ENCODE data around the gene SRPK2.

GRCh38 chr7:105137898-105138297 is 250.8 kb downstream of the SRPK2 start:
- TF ChIP-seq EZH2 (IDR thresholded peaks at IDR 0.05) (no peak), POLR2AphosphoS5 (IDR thresholded peaks at IDR 0.05; ENCODE audit: borderline replicate concordance, low read depth, low read length) (no peak)

Data from SK-N-MC (cell line).